HepG2 (cell line): ENCODE results near the gene ZFP64.

Experiments used
- CEBPZ ChIP-seq: IDR thresholded peaks from 2 replicates; pipeline ENCODE4 v1.6.1; 2012; ENCODE audit warnings: low read length, improper control_type of control experiment
- CTCF ChIP-seq: sonication (generic); formaldehyde crosslinking; IDR thresholded peaks from 2 replicates; pipeline ENCODE4 v1.5.0; 2020; ENCODE audit warnings: mild to moderate bottlenecking, missing genetic modification reagents, moderate library complexity
- DNMT1 ChIP-seq: sonication (generic); formaldehyde crosslinking; IDR thresholded peaks from 2 replicates; pipeline ENCODE4 v1.5.1; 2020; ENCODE audit warnings: mild to moderate bottlenecking, missing genetic modification reagents
- GABPA ChIP-seq, 2 experiments: IDR thresholded peaks; 2 replicates each; pipeline ENCODE4 v1.6.1; 2011 to 2016; ENCODE audit warnings: low read depth in 2 of 2, low read length in 1 of 2, missing biosample characterization in 1 of 2, missing genetic modification characterization in 1 of 2
- PCBP2 ChIP-seq: fragments of 200-400 bp; formaldehyde crosslinking; optimal IDR thresholded peaks from 2 replicates; pipeline ENCODE3; 2018; ENCODE audit warnings: low read length, low read depth; ENCODE audit not compliant: poor library complexity, severe bottlenecking
- POLR2AphosphoS5 ChIP-seq: IDR thresholded peaks from 2 replicates; pipeline ENCODE4 v1.6.1; 2012; ENCODE audit warnings: low read depth, low read length
- RCOR2 ChIP-seq: IDR thresholded peaks from 2 replicates; pipeline ENCODE4 v1.6.1; 2016; ENCODE audit warnings: missing biosample characterization, missing genetic modification reagents
- ZNF670 ChIP-seq: sonication (generic); formaldehyde crosslinking; IDR thresholded peaks from 2 replicates; pipeline ENCODE4 v1.8.0; 2022; ENCODE audit warnings: mild to moderate bottlenecking, missing genetic modification reagents, borderline replicate concordance
- TF ChIP-seq, protein P1 (sequence below): sonication (generic); formaldehyde crosslinking; IDR thresholded peaks from 2 replicates; pipeline ENCODE4 v1.4.0; 2020; ENCODE audit warnings: missing genetic modification reagents, mild to moderate bottlenecking, borderline replicate concordance

DNA sequence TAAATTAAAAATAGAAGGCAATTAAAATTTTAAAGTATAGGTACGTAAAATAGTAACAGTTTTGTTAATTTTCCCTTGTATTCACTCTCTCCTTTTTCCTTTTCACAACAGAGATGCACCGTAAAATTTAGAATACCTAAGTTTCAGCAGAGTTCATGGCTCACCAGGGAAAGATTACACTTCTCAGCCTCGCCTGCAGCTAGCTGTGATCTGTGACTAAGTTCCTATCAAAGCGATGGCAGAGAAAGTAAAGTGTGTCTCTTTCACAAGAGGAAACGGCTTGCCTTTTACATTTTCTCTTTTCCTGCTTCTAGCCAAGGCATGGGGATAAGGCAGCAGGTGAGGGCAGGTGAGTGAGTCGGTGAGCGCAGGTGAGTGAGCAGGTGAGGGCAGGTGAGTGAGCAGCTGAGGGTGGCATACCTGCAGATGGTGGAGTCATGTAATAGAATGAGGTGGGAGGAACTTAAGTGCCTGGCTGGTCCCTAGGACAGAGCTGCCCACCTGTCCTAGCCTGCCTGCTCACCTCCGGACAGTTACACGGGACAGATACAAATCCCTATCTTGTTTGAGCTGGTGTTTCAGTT lies 30.9 kb downstream of the ZFP64 start:
- no peak for TF ChIP-seq POLR2AphosphoS5
- no peak for TF ChIP-seq PCBP2
- TF ChIP-seq CTCF (CRISPR knock-in tag) = no peak
- no peak for TF ChIP-seq DNMT1 (CRISPR knock-in tag)
- no peak for TF ChIP-seq ZNF670 (CRISPR knock-in tag)
- TF ChIP-seq RCOR2 = no peak
- TF ChIP-seq CEBPZ = no peak
- TF ChIP-seq GABPA (IDR thresholded peaks at IDR 0.05; ENCODE audit: low read depth, low read length) = no peak
- TF ChIP-seq GABPA (CRISPR knock-in tag; IDR thresholded peaks at IDR 0.05; ENCODE audit: low read depth) = no peak
- TF ChIP-seq, protein P1, sequence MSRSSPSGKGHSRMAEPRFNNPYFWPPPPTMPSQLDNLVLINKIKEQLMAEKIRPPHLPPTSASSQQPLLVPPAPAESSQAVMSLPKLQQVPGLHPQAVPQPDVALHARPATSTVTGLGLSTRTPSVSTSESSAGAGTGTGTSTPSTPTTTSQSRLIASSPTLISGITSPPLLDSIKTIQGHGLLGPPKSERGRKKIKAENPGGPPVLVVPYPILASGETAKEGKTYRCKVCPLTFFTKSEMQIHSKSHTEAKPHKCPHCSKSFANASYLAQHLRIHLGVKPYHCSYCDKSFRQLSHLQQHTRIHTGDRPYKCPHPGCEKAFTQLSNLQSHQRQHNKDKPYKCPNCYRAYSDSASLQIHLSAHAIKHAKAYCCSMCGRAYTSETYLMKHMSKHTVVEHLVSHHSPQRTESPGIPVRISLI = no peak
